Activated CD4-positive, CD25-positive, alpha-beta regulatory T cell (primary cell): ENCODE results near the gene IGFBP6.
"Not testable (repeated sequence)": the region's sequence is repeated elsewhere in the genome, so short reads cannot be mapped to it uniquely, and the experiment has no call there.

Experiments
- DNase-seq, 4 experiments: peaks; one replicate each; lab custom pipeline; 2025; lab: John Stamatoyannopoulos, UW

IGFBP6 gene

GRCh38 chr12:53070877-53071492 is 26.5 kb upstream of the IGFBP6 start:
- DNase-seq = no peak

GRCh38 chr12:53071591-53072551 is 25.6 kb upstream of the IGFBP6 start:
- DNase-seq = no peak

GRCh38 chr12:53073881-53074280 is 23.6 kb upstream of the IGFBP6 start:
- no peak for DNase-seq

- DNase-seq = no peak
These were observed 23.0 kb upstream of the IGFBP6 start for GRCh38 chr12:53074283-53074998.

- DNase-seq = no peak
These were observed 22.5 kb upstream of the IGFBP6 start for GRCh38 chr12:53074999-53075370.

GRCh38 chr12:53076461-53076860 is 21.0 kb upstream of the IGFBP6 start:
- DNase-seq = no peak

- no peak for DNase-seq
These were observed 20.4 kb upstream of the IGFBP6 start for GRCh38 chr12:53077030-53077429.

GRCh38 chr12:53078425-53079225 is 18.8 kb upstream of the IGFBP6 start:
- peak in 2 of 4 experiments; percentile 43 to 45 for DNase-seq

GRCh38 chr12:53079226-53080117 is 18.0 kb upstream of the IGFBP6 start, which contains the start of gene SPRYD3:
SPRYD3 (minus strand) TSS chr12:53079390; CDS start chr12:53079333, 57 bp downstream.
- peak; percentile 90 to 94 (median 91) for DNase-seq

GRCh38 chr12:53082637-53083175 is 14.8 kb upstream of the IGFBP6 start:
- DNase-seq = no peak

- no peak for DNase-seq
These were observed 11.1 kb upstream of the IGFBP6 start for GRCh38 chr12:53086361-53086760.

- no peak for DNase-seq
These were observed 7.4 kb upstream of the IGFBP6 start for GRCh38 chr12:53090105-53090504.

- DNase-seq = no peak
These were observed 6.9 kb upstream of the IGFBP6 start for GRCh38 chr12:53090554-53090953.

GRCh38 chr12:53091756-53092155 is 5.7 kb upstream of the IGFBP6 start:
- no peak for DNase-seq

- DNase-seq = no peak
These were observed 3.6 kb upstream of the IGFBP6 start for GRCh38 chr12:53093777-53094393.

- no peak for DNase-seq
These were observed 3.1 kb upstream of the IGFBP6 start for GRCh38 chr12:53094394-53094787.

GRCh38 chr12:53094796-53095595 is 2.5 kb upstream of the IGFBP6 start:
- not testable (repeated sequence) for DNase-seq

GRCh38 chr12:53095596-53095895 is 1.9 kb upstream of the IGFBP6 start:
- not testable (repeated sequence) for DNase-seq

GRCh38 chr12:53096089-53096741 is 1.3 kb upstream of the IGFBP6 start:
- no peak for DNase-seq
